ENCODE results near the gene DSP.

Gene DSP

GRCh38 chr6:7588506-7588905 is 47.0 kb downstream of the DSP start:
- no peak overlapping the region for H3K27ac ChIP-seq (ENCODE audit: low read depth, low read length, poor library complexity, severe bottlenecking)
- H3K4me2 ChIP-seq (ENCODE audit: low read length) = no peak overlapping the region
- H3K9me3 ChIP-seq (ENCODE audit: low read length) = no peaks in the 10 kb centered on the region
- H3K4me1 ChIP-seq (ENCODE audit: insufficient read depth, low read length, severe bottlenecking) = peaks cover 23% of the 10 kb centered on the region
- no peaks in the 10 kb centered on the region for H4K20me1 ChIP-seq (ENCODE audit: insufficient read depth, low read length)
- no peak overlapping the region for H2AFZ ChIP-seq (ENCODE audit: low read length)
- peaks cover 8% of the 10 kb centered on the region; the same call in 1 of the 2 replicates for H3K36me3 ChIP-seq (ENCODE audit: insufficient read depth, low read length)
- no peaks in the 10 kb centered on the region for H3F3A ChIP-seq (ENCODE audit: insufficient read depth, low read length)
- TF ChIP-seq, protein P1, sequence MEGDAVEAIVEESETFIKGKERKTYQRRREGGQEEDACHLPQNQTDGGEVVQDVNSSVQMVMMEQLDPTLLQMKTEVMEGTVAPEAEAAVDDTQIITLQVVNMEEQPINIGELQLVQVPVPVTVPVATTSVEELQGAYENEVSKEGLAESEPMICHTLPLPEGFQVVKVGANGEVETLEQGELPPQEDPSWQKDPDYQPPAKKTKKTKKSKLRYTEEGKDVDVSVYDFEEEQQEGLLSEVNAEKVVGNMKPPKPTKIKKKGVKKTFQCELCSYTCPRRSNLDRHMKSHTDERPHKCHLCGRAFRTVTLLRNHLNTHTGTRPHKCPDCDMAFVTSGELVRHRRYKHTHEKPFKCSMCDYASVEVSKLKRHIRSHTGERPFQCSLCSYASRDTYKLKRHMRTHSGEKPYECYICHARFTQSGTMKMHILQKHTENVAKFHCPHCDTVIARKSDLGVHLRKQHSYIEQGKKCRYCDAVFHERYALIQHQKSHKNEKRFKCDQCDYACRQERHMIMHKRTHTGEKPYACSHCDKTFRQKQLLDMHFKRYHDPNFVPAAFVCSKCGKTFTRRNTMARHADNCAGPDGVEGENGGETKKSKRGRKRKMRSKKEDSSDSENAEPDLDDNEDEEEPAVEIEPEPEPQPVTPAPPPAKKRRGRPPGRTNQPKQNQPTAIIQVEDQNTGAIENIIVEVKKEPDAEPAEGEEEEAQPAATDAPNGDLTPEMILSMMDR (IDR thresholded peaks at IDR 0.05; ENCODE audit: low read length) = no peak
- TF ChIP-seq EZH2 (IDR thresholded peaks at IDR 0.05; ENCODE audit: borderline replicate concordance, low read length) = no peak
- no peak overlapping the region for H3K4me3 ChIP-seq (ENCODE audit: low read depth, low read length, poor library complexity, severe bottlenecking)
- H3K27me3 ChIP-seq (ENCODE audit: insufficient read depth, low read length) = no peaks in the 10 kb centered on the region
- H3K9ac ChIP-seq (ENCODE audit: low read length) = no peak overlapping the region
- no peaks in the 10 kb centered on the region for H3K9me2 ChIP-seq (ENCODE audit: low read depth, low read length)
- H3K79me2 ChIP-seq (ENCODE audit: insufficient read depth, low read length) = peaks cover 26% of the 10 kb centered on the region

GRCh38 chr6:7589221-7589620 is 47.8 kb downstream of the DSP start:
- peaks cover 26% of the 10 kb centered on the region for H3K79me2 ChIP-seq (ENCODE audit: insufficient read depth, low read length)
- H3K4me3 ChIP-seq (ENCODE audit: low read depth, low read length, poor library complexity, severe bottlenecking) = peak overlapping the region; percentile 98
- H4K20me1 ChIP-seq (ENCODE audit: insufficient read depth, low read length) = no peaks in the 10 kb centered on the region
- peak overlapping the region; percentile 100; the same call in 1 of the 2 replicates for H2AFZ ChIP-seq (ENCODE audit: low read length)
- no peaks in the 10 kb centered on the region for H3K9me3 ChIP-seq (ENCODE audit: low read length)
- TF ChIP-seq, protein P1 (IDR thresholded peaks at IDR 0.05; ENCODE audit: low read length) = no peak
- TF ChIP-seq EZH2 (IDR thresholded peaks at IDR 0.05; ENCODE audit: borderline replicate concordance, low read length) = no peak
- H3K9me2 ChIP-seq (ENCODE audit: low read depth, low read length) = no peaks in the 10 kb centered on the region
- peaks cover 23% of the 10 kb centered on the region for H3K4me1 ChIP-seq (ENCODE audit: insufficient read depth, low read length, severe bottlenecking)
- no peaks in the 10 kb centered on the region for H3K27me3 ChIP-seq (ENCODE audit: insufficient read depth, low read length)
- no peaks in the 10 kb centered on the region for H3F3A ChIP-seq (ENCODE audit: insufficient read depth, low read length)
- H3K36me3 ChIP-seq (ENCODE audit: insufficient read depth, low read length) = peaks cover 10% of the 10 kb centered on the region
- no peak overlapping the region for H3K9ac ChIP-seq (ENCODE audit: low read length)
- H3K27ac ChIP-seq (ENCODE audit: low read depth, low read length, poor library complexity, severe bottlenecking) = no peak overlapping the region
- peak overlapping the region; percentile 87 for H3K4me2 ChIP-seq (ENCODE audit: low read length)

- no peaks in the 10 kb centered on the region for H3K27me3 ChIP-seq (ENCODE audit: insufficient read depth, low read length)
- H3K79me2 ChIP-seq (ENCODE audit: insufficient read depth, low read length) = peaks cover 26% of the 10 kb centered on the region
- TF ChIP-seq EZH2 (IDR thresholded peaks at IDR 0.05; ENCODE audit: borderline replicate concordance, low read length) = no peak
- TF ChIP-seq, protein P1 (IDR thresholded peaks at IDR 0.05; ENCODE audit: low read length) = no peak
- H3K4me2 ChIP-seq (ENCODE audit: low read length) = peak within 1 kb of the TSS; percentile 87
- H3K9me3 ChIP-seq (ENCODE audit: low read length) = no peaks in the 10 kb centered on the region
- H3K9ac ChIP-seq (ENCODE audit: low read length) = peak within 1 kb of the TSS; percentile 95
- H3K36me3 ChIP-seq (ENCODE audit: insufficient read depth, low read length) = peaks cover 20% of the 10 kb centered on the region
- no peak within 1 kb of the TSS for H3K27ac ChIP-seq (ENCODE audit: low read depth, low read length, poor library complexity, severe bottlenecking)
- no peaks in the 10 kb centered on the region for H3F3A ChIP-seq (ENCODE audit: insufficient read depth, low read length)
- H3K9me2 ChIP-seq (ENCODE audit: low read depth, low read length) = no peaks in the 10 kb centered on the region
- H2AFZ ChIP-seq (ENCODE audit: low read length) = peak within 1 kb of the TSS; percentile 100
- peaks cover 23% of the 10 kb centered on the region for H3K4me1 ChIP-seq (ENCODE audit: insufficient read depth, low read length, severe bottlenecking)
- H3K4me3 ChIP-seq (ENCODE audit: low read depth, low read length, poor library complexity, severe bottlenecking) = peak within 1 kb of the TSS; percentile 98
- H4K20me1 ChIP-seq (ENCODE audit: insufficient read depth, low read length) = no peaks in the 10 kb centered on the region
Measured at GRCh38 chr6:7589949-7590917, 48.8 kb downstream of the DSP start, which contains the start of gene SNRNP48. Gene SNRNP48 (plus strand): TSS chr6:7590198. CDS start chr6:7590258, 60 bp downstream.
